RKO (cell line): Measurements from ENCODE around the gene PLEKHG4.

Experiments
- DNase-seq: peaks from one replicate; pipeline ENCODE4 v3.0.0-alpha.2; 2016; ENCODE audit warnings: low spot score

PLEKHG4 gene

DNA sequence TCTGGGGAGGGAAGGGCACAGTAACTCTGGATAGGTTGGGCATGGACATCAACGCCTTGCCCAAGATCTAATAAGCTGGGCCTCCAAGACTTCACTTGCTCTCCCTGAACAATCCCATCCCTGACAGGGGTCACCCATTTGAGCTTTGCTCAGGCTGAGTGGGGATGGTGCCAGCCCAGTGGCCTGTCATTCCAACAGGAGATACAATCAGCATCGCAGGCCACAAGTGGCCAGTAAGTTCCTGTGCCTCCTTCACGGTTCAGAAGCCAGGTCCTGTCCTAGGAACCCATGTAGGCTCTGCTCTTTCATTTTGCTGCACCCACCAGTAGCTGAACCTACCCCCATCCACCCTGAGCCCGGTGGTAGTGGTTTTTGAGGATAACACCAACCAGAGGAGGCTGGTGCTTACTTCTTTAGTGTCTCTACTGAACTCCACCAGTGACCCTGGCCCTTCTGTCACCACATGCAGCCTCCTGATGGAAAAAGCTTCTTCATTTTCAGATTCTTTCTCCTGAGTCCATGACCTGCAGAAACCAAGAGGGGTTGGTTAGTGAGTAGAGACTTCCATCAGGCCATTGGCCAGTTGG lies 14.9 kb downstream of the PLEKHG4 start:
- DNase-seq: no peak

DNA sequence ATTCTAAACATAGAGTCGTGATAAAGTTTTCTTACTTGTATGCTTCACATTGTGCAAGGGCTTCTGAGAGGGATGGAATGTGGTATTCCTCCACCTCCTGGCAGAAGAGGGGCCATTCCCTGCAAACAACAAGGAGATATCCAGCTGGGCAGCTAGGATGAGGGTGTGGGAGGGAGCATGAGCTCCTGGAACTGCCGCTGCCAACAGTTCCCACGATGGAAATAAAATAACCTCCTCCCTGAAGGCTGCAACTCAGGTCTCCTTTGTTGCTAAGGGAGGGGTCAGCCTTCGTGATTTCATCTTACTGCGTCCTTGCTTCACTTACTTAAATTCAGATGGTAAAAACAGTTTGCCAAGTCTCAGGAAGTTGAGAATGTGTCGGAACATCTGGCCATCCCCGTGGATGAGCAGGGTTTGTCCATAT lies 15.6 kb downstream of the PLEKHG4 start:
- no peak for DNase-seq

DNA sequence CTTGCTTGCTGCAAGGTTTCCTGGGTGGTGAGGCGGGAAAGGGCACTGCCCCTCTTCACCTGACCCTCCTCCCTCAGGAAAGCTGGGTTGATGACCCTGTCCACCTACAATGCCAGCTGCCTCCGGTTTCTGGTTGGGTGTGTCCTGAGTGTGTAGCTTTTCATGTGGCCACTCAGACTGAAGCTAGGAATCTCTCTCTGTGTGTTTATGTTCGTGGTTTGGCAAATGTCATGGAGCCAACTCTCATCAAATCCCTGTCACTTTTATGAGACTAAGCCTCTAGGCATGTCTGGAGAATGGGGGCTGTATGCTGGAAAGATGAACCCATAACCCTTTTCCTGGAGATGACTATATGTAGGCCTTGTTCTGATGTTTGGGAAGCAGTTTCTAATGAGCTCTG lies 17.1 kb downstream of the PLEKHG4 start:
- no peak for DNase-seq

DNA sequence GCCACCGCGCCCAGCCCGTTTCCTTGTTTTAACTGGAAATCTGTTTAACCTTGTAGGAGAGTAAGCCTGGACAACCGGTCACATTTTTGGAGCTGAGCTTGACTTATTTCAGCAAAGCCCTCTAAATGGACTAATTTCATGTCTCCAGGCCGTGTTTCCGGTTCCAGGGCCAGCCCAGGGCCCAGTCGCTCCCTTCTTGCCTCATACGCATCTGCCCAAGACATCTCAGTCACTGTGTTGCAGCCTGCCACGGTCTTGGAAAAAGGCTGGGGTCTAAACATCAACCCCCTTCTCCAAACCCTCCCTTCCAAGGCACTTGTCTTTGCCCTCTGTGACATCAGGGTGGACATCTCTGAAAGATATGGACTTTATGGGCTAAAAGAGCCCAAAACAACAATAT lies 18.9 kb downstream of the PLEKHG4 start:
- DNase-seq: no peak

DNA sequence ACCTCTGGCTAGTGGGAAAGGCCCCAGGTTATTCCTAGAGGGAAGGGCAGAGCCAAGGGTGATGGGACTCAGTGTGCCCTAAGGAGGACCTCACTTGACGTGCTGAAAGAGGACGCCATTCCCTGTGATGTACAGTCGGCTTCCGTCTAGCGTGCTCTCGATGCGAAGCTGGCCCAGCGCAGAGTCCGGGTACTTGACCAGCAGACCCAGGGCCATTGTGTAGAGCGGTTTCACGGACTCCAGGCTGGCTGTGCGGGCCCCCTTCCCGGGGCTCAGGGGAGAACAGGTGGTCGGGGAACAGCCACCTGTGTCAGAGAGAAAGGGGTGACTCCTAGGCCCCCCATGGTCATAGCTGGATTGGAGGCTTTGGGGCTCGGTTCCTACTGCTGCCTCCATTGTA lies 19.9 kb downstream of the PLEKHG4 start:
- no peak for DNase-seq

DNA sequence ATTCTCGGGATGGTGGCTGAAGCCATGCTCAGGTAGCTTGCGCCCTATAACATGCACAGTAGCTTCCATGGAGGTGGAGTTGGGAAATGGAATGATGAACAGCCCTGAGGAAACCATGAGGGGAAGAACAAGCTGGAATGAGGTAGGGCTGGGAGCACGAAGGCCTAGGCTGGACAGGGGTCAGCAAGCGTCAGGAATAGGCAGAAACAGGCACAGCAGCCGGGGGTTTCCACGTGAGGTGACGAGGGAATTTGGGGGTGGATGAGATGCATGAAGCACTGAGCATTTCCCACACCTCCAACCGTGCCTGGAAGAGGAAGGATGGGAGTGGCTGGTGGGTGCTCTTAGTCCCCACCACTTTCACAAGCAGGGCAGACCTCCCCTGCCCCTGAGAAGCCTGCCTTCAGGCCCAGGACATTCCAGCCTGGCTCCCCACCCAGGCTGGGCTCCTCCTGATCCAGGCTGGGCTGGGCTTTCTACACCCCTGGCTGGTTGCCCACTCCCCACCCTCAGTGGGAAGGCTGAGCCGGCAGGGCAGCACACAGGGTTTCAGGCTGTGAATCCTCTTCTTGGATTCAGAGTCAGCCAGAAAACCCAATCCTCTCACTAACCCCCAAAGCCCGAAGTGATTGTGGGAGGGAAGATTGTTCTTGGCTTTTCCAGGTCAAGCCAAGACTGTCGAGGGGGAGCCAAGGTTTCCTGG lies 21.9 kb downstream of the PLEKHG4 start:
- no peak for DNase-seq

DNA sequence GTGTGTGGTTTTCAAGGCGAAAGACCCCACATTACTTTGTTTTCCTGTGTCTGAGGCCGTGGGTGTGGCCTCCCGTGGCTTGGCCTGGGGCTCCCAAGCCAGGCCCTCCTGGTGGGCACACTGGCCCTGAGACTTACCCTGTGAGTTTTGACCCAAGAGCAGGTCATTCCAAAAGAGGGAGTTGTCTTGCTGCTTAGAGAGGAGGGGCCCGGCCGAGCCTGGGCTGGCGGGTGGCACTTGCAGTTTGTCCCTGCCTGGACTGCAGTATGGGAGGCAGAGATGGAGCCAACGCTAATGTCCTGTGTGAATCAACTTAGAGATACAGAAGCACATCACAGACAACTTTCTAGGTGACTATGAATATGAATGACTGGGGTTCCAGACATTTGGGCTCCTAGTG lies 22.7 kb downstream of the PLEKHG4 start:
- no peak for DNase-seq

DNA sequence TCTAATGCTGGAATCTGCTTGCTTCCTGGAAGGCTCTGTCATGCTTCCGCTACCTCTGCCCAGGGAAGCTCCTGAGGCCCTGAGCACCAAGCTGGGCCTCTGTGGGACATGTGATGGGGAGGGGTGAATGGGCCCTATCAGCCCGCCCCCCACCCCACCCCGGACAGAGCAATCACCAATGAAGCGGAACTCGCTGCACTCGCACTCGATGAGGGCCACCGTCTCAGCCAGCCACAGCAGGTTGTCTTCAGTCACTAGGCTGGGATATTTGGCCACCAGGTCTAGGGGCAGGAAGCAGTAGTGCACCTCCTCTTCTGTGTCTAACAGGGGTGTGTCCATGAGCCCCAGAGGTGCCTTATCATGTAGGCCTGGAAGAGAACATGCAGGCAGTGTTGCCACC lies 23.6 kb downstream of the PLEKHG4 start:
- DNase-seq: no peak

DNA sequence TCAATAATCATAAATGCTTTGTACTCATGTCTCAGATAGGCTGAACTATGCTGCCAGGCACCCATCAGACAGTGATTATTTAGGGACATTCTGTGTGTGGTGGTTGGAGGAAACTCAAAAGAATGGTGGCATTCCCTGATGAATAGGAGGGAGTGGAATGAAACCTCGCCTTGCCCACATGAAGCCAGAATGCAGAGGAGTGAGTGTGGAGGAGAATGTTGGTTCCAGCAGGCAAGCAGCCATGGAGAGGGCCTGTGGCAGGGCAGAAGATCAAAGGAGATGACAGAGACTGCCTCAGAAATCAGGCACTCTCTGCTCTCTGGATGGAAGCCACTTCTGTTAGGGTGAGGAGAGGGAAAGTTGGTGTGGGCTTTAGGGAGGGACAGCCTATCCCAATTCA lies 24.7 kb downstream of the PLEKHG4 start:
- DNase-seq: no peak

DNA sequence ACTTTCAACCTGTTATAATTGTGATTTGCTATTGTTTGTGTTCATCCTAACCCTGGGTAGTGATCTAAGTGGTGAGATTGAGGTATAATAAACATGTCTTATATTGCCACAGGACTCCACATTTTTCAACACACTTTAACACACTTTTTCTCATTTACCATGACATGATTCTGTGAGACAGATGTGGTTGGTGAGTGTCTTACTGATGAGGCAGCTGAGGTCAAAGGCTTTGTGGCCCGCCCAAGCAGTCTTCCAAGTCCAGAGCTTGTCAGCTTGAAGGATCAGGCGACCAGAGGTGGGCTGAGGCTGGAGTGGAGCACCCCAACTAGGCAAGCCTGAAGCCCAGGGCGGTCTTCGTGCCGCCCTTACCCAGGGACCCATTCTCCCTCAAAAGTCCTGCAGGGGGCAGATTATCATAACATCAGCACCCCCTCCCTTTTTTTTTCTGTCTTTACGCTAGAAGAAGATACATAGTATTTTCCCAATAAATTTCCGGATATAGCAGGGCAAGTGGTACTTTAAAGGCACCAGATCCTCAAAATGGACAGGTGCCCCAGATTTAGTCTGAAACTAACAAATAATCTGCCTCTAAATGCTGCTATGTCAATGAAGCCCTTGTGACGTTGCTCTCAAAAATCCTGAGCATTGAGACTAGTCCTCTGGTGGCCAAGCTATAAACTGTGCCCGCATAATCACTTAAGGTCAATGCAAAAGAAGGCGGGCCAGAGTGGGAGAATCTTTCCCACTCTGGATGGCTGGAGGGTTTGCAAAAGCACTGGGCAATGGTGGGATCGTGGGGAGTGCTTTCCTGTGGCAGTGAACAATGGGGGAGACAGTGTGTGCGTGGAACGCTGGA lies 26.1 kb downstream of the PLEKHG4 start:
- no peak for DNase-seq

DNA sequence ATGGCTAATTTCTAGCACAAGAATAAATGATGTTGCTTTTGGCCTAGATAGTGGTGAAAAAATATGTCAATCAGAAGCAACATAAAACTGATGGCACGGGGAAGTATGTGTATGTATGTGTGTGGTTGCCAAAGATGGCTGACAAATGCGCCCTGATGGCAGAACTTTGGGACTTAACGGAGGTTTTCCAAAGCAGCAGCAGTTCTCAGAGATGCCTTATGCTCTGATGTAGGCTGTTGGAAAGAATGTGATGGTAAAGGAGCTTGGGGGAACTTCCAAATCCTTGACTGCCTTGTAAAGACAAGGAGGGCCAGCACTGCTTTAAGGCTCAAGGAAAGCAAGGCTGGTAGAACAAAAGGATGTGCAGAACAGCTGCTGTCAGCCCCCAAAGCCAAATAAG lies 31.2 kb downstream of the PLEKHG4 start:
- no peak for DNase-seq

DNA sequence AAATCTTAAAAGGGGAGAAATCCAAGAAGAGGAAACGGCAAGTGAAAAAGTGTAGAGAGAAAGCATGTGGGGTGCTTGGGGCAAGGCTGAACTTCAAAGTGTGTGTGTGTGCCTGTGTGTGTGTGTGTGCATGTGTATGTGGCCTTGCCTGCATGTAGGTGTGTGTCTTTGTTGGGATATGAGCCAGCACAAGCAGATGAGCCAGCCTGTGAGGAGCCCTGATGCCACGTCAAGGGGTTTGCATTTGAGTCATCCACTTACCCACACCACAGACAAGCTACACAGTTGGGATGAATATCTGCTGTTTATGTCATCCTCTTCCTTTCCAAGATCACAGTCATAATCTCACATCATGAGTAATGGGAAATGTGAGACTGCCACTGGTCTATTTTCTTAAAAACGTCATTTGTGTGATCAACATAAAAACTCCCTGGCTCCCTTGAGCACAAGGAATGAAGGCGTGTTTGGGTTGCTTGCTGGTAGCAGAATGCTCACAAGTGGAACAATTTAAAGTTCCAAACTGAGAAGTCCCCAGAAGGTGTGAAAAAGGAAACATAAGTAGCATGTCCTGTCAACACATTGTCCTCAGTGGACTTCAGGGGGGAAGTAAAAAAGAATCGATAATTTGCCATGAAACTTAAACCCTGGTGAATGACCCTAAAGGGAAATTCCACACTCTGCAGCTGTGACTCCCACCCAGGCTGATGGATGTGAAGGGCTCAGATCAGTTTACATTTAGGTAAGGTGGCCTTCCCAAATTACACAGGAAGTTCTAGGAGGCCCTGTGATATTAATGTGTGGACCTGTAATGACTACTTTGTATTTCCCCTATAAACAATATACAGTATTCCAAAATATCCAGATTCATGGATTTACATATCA lies 32.5 kb downstream of the PLEKHG4 start:
- peak; percentile 100 for DNase-seq

DNA sequence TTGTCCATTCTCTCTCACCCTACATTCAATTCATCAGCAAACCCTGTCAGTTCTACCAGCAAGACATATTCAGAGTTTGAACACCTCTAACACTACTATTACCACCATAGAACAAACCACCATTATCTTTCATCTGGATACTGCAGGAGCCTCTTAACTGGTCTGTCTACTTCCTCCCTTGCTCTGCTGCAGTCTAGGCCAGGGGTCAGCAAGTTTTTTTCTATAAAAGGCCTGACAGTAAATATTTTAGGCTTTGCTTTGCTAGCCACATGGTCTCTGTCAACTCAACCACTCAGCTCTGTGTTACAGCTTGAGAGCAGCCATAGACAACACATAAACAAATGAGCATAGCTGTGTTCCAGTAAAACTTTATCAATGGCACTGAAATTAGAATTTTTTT lies 33.4 kb downstream of the PLEKHG4 start:
- no peak for DNase-seq

DNA sequence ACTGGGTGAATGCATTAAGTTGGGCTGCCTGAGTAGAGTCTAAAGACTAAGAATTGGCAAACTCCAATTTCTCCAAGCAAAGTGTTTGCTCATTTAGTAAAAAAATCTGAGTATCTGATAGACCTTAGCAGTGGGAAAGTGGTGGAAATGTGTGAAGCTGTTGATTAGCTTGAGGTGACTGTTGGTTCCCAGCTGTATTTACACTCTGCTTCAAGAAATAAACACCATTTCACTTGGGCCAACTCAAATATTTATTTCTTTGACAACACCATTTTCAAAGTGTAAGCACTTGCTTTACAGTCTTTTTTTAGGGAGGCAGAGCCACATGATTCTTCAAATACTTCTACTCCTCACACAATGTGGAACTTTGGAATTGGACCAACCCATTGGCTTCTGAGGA lies 38.5 kb downstream of the PLEKHG4 start:
- DNase-seq: no peak

DNA sequence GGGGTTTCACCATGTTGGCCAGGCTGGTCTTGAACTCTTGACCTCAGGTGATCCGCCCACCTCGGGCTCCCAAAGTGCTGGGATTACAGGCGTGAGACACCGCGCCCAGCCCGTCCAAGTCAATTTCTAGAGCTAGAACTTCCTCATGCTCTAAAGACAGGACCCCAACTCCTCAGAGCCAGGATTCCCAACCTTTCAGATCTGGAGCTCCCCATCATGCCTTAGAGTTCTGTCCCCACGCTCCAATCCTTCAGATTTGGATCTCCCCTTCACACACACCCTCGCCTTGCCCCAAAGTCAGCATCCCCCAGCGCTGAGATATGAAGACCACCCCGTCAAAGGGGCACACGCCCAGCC lies 46.8 kb downstream of the PLEKHG4 start:
- no peak for DNase-seq

DNA sequence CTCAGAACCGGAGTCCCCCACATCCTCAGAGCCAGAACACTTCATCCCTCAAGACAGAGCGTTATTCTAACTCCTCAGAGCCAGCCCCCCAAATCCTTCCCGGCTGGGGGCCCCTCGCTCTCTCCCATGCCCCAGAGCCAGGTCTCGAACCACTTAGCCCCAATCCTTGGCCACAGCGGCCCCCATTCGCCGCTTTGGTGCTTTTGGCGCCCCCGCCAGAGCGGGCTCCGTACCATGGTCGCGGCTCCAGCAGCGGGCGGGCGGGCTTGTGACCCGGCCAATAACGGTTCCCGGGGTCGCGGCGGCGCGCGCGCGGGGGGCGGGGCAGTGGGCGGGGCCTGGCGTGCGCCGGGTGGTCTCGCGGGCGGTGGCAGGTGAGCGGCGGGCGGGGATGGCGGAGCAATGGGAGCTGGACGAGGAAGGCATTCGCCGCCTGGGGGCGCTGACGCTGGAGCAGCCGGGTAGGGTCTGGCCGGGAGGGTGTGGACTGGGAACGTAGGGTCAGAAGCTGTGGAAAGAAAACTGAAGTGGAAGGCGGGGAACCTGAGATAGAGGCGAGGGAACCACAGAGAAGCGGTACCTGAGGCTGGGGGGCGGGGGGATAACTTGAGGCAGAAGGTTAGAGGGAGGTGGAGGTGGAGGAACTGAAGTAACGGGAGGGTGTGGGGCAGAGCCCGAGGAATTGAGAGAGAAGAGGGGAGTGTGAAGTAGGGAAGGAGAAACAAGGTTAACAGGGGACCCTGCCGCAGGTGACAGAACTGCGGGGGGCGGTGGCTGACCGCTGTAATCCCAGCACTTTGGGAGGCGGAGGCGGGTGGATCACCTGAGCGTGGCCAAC lies 47.4 kb downstream of the PLEKHG4 start, which contains the start of the genes KCTD19 and LRRC36:
KCTD19 (minus strand) TSS at position 270 of the 838 bp plus-strand sequence; CDS start at position 236, 34 bp downstream.
LRRC36 (plus strand) TSS at position 344 of the 838 bp plus-strand sequence; CDS start at position 392, 48 bp downstream.
- no peak for DNase-seq

DNA sequence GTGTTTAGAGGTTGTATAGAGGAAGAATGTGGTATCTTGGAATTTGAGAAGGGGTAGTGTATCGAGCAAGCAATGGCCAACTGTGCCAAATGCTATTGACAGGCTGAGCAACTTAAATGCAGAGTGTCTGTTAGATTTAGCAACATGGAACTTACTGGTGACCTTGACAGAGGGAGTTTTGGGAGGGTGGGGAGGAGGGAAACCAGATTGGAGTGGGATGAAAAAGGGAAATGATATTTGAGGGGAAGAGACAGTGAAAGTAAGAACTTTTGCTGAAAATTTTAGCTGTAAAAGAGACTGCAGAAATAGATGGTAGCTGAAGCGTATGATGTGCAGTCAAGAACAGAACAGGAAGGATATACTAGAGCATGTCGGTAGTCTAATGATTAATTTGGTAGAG lies 48.4 kb downstream of the PLEKHG4 start:
- no peak for DNase-seq

DNA sequence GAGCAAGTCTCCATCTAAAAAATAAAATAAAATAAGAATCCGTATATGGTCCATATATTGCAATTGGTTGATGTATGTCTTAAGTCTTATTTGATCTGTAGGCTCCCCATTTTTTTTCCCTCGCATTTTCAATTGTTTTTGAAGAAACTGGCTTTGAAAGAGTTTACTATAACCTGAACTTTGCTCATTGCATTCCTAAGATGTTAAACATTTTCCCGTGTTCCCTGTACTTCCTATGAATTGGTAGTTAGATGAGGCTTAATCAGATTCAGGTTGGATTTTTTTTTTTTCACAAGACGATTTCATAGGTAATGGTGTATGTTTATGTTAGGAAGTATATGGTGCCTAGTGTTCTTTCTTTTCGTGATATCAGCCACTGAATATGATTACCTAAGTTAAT lies 50.6 kb downstream of the PLEKHG4 start:
- no peak for DNase-seq

DNA sequence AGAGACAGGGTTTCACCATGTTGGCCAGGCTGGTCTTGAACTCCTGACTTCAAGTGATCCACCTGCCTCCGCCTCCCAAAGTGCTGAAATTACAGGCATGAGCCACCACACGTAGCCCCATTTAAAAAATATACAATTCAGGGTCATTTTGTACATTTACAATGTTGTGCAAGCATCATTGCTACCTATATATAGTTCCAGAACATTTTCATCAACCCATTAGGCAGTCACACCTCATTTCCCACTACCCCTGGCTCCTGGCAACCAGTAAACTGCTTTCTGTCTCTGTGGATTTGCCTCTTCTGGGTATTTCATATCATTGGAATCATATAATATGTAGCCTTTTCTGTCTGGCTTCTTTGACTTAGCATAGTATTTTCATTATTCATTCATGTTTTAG lies 54.0 kb downstream of the PLEKHG4 start:
- no peak for DNase-seq

DNA sequence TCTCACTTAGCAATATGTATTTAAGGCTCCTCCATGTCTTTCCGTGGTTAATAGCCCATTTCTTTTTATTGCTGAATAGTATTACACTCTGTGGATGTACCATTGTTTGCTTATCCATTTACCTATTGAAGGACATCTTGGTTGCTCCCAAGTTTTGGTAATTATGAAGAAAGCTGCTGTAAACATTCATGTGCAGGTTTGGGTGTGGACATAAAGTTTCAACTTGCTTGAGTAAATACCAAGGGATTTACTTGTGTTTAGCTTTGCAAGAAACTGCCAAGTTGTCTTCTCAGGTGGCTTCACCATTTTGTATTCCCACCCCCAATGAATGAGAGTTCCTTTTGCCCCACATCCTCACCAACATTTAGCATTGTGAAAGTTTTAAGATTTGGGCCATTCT lies 56.8 kb downstream of the PLEKHG4 start:
- DNase-seq: no peak

DNA sequence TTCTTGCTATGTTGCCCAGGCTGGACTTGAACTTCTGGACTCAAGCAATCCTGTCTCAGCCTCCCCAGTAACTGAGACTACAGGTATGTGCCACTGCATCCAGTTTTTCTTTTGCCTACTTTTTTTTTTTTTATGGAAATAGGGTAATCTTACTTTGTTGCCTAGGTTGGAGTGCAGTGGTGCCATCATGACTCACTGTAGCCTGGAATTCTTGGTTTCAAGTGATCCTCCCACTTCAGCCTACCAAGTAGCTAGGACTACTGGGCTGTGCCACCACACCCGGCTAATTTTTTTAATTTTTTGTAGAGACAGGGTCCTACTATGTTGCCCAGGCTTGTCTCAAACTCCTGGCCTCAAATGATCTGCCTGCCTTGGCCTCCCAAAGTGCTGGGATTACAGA lies 57.3 kb downstream of the PLEKHG4 start:
- no peak for DNase-seq
